Left renal cortex interstitium (tissue), 4 donors: ENCODE measurements around the gene THSD4. TPM values are rescaled to one million over a fixed set of nuclear protein-coding genes. Genes with fewer than 3 reads are reported as not detected.

ENCODE experiments used
- DNase-seq, 4 donors: peaks; one replicate each; pipeline ENCODE4 v3.0.0-alpha.2; 2013; ENCODE audit warnings: low read depth in 4 of 4, low spot score in 2 of 4, missing footprints in 1 of 4
- polyA plus RNA-seq, 4 donors: library from polyadenylated mRNA; unstranded; fragments of 120-200 nt; gene quantifications; one replicate each; pipeline ENCODE4 v1.2.1, GENCODE V29; 2013; ENCODE audit not compliant: insufficient read length in 4 of 4

Gene THSD4
- polyA plus RNA-seq, 4 donors: 30.0 to 48.5 (median 35.9) TPM

DNA sequence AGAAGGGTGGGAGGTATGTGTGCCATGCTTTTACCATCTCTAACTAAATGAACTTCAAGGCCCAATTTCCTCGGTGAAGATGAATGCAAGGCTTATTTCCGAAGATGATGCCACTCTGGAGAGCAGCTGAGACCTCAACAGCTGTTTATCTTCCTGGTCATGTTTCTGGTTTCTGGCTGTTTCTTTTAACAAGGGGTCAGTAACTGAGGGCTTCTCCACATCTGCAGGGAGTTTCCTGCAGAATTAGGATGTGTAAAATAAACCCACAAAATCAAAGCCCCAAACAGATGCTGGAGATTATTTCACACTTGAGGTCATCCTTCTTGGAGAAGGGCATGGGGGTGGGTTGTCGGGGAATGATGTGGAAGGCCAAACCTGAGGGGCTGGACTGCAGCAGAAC, 220.3 kb downstream of the THSD4 start:
- no peak for DNase-seq

GRCh38 chr15:71336671-71337070, 221.4 kb downstream of the THSD4 start:
- no peak for DNase-seq

DNA sequence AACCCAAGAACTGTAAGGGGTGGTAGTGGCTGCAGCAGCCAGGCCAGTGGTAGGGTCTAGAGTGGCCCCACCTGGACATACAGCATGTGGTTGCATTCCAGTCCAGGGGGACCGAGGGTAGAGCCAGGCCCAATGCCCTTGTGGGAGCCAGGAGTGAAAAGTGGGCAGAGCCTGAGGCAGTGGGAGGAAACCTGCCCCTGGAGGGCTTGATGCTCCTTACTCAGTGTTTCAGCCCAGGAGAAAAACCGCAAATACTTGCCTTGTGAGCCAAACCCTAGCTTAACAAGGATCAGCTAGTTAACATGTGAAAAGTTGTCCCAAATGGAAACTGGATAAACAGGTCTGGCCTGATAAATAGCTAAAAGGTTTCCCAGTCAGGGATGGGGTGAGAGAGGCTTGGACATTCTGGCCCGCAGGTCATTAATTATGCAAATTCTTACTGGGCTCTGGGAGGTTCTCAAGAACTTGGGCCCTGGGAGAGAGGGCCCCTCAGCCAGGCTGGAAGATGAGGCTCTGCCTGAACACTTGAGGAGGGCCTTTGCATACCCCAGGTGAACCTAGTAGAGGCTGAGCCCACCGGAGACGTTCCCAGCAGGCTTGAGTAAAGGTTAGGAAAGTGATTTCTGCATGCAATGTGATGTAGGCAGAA, 222.1 kb downstream of the THSD4 start:
- DNase-seq: no peak

DNA sequence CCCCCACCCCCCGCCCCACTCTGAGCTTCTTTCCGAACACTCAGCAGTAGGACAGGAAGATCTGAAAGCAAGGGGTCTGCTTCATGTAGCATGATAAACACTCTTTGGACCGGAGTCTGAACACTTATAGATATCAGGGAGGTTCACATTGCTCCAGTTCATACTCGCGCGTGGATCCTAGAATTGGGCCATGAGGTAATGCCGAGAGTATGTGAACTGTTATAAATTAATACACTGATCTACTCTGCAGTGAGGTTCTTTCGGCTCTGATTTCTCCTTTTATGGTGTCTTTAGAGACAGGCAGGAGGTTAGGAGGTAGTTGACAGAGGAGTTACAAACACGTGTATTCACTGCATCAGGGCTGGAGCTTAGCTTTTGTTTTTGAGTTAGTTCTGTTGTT, 223.0 kb downstream of the THSD4 start:
- DNase-seq: no peak

- no peak for DNase-seq
Observed at GRCh38 chr15:71338827-71339542, 223.7 kb downstream of the THSD4 start.

GRCh38 chr15:71341811-71342550, 226.7 kb downstream of the THSD4 start:
- no peak for DNase-seq

DNA sequence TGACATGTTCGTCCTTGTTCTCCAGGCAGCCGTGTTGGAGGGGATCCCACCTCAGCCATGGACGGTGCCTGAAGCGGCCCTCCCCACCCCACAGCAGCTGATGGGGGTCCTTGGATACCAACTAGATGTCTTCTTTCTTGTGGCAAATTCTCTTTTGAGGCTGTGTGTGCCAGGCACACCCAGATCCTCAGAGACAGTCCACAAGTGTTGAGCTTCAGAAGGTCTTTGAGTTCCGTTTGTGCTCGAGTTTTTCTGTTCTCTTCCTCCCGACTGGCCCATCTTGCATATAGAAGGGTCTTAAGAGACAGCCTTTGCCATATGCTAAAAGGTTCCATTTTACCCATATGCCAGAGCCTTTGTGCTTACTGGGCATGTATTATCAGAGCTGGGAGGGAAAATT, 227.4 kb downstream of the THSD4 start:
- no peak for DNase-seq

- DNase-seq: no peak
Observed at GRCh38 chr15:71344316-71344715, 229.0 kb downstream of the THSD4 start.

- no peak for DNase-seq
Observed at GRCh38 chr15:71345186-71345585, 229.9 kb downstream of the THSD4 start.

- no peak for DNase-seq
Observed at GRCh38 chr15:71346464-71346863, 231.2 kb downstream of the THSD4 start.

- DNase-seq: no peak
Observed at GRCh38 chr15:71348597-71348996, 233.3 kb downstream of the THSD4 start.

- DNase-seq: no peak
Observed at GRCh38 chr15:71349336-71349735, 234.1 kb downstream of the THSD4 start.

DNA sequence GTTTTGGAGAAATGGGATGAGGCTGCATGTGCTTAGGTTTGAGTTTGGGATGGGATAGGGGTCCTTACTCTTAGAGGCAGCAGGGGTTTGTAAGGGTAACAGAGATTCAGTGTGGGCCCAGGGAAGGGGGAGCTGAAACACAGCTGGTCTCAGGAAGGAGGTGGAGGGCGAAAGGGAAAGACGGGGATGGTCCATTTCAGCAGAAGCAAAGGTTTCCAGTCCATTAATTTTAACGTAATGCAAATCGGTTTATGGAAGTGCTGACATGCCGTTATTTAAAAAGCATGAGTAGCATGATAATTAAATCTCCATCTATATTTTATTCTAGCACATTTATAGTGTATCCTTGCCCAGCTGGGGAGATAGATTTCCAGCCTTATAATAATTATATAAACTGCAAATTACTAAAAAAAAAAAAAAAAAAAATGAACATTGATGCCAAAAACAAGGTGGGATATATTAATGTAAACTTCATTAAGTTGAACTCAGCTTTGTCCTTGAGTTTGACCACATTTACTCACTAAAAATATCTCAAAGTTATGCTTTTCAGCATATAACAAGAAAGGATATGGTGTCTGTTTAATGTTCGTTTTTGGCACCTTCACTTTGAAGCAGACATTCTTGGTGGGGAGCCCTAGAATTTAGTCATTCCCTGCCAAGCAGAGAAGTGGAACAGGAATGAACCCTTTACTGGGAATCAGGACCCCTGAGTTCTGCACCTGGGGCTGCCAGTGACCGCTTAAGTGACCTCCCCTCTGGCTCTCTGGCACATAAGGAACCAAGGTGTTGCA, 234.7 kb downstream of the THSD4 start:
- DNase-seq: no peak

DNA sequence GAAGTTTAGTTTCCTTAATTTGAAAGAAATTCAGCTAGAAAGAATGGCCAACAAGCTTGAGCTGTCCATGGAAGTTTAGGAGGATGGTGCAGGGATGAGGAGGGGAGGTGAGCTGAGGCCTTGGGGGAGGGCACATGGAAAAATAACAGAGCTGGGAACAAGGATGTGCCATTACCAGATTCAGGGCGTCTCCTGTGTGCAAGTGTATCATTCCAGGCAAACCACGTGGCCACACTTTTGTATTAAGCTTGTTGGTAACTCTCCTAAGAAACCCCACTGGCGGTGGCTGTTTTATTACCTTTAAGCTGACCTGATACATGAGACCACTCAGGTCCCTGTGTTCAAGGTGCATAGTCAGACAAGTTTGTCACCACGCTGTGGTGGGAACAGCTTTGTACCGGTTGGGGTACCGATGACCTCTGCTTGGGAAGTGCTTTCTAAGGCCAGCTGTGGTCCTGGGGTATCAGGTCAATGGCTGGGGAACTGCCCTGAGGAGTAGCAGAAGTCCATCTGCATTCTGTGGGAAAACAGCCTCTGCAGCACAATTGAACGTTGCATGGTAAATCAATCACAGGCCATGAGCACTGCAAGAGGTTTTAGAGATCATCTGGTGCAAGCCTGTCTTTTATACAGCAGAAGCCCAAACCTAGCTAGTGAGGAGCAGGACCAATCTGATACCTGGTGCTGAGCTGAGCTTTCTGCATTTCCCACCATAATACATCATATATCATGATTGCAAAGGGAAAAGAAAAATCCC, 235.5 kb downstream of the THSD4 start:
- no peak for DNase-seq

- DNase-seq: no peak
Observed at GRCh38 chr15:71352125-71352524, 236.9 kb downstream of the THSD4 start.

GRCh38 chr15:71352765-71353164, 237.5 kb downstream of the THSD4 start:
- DNase-seq: no peak

GRCh38 chr15:71353171-71353570, 237.9 kb downstream of the THSD4 start:
- DNase-seq: no peak

- no peak for DNase-seq
Observed at GRCh38 chr15:71355268-71355667, 240.0 kb downstream of the THSD4 start.

DNA sequence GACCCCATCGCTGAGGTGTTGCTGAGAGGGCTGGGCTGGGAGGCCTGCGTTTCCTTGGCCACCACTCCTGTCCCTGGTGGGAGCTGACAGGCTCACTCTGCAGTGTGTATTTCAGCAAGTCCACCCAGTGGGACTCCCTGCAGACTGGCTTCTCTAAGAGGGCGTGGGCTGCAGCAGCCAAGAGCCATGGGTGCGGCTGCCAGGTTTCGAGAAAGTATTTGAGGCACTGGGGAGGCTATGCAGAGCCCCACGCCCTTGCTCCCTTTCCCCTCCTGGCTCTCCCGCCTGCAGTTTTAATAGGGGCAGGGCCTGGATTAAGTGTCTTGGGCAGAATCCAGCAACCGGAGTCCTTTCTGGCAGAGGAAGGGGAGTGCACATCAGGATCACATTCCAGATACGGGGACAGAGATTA, 242.1 kb downstream of the THSD4 start:
- DNase-seq: peak in 2 of 4 donors; percentile 42 to 43

GRCh38 chr15:71357967-71358366, 242.7 kb downstream of the THSD4 start:
- DNase-seq: no peak
